Stomach (tissue), 9 donors: Measurements from ENCODE around the gene SYT7. TPM values are rescaled to one million over a fixed set of nuclear protein-coding genes. Genes with fewer than 3 reads are reported as not detected.

Source experiments
- DNase-seq, 2 donors: peaks; one replicate each; pipeline versions ENCODE4 v3.0.0 to v3.0.0-alpha.2; 2013 to 2019
- H3K27ac ChIP-seq, 5 donors: fragments of 200-600 bp in 4 of 5; sonication (generic) in 4 of 5; one replicate each; pipeline ENCODE4 v1.5.1; 2013 to 2019; ENCODE audit warnings: mild to moderate bottlenecking in 1 of 5, moderate library complexity in 1 of 5
- H3K27me3 ChIP-seq, 3 donors: fragments of 200-600 bp; sonication (generic); one replicate each; pipeline ENCODE4 v1.5.1; 2017 to 2019; ENCODE audit warnings: mixed run types in 1 of 3
- H3K36me3 ChIP-seq, 4 donors: fragments of 200-600 bp; sonication (generic); 1 replicate in 3 of 4; 2 replicates in 1 of 4; pipeline ENCODE4 v1.5.1; 2016 to 2019
- H3K4me1 ChIP-seq, 4 donors: fragments of 200-600 bp; sonication (generic); one replicate each; pipeline ENCODE4 v1.5.1; 2016 to 2019
- H3K4me3 ChIP-seq, 4 donors: fragments of 200-600 bp; sonication (generic) in 3 of 4; one replicate each; pipeline ENCODE4 v1.5.1; 2016 to 2019; ENCODE audit warnings: mild to moderate bottlenecking in 1 of 4
- H3K9me3 ChIP-seq, 4 donors: fragments of 200-600 bp; sonication (generic); one replicate each; pipeline ENCODE4 v1.5.1; 2016 to 2019
- EP300 ChIP-seq: sonication (generic); formaldehyde crosslinking; IDR thresholded peaks from one replicate; pipeline ENCODE4 v1.6.1; 2017; ENCODE audit warnings: antibody characterized with exemption
- POLR2A ChIP-seq, 4 donors: fragments of 450-650 bp; IDR thresholded peaks; one replicate each; pipeline ENCODE4 v1.6.1; 2016; ENCODE audit warnings: antibody characterized with exemption in 4 of 4, control low read depth in 2 of 4, mild to moderate bottlenecking in 1 of 4, moderate library complexity in 1 of 4
- POLR2AphosphoS5 ChIP-seq, 3 donors: sonication (generic); formaldehyde crosslinking; IDR thresholded peaks; one replicate each; pipeline ENCODE4 v1.6.1; 2016; ENCODE audit warnings: antibody characterized with exemption in 3 of 3
- WGBS, 5 donors: extraction: QIAGEN DNeasy Blood & Tissue Kit in 3 of 5; methylation state at CpG; one replicate each; pipeline versions ENCODE4 v1.1.5 to v1.1.7; 2013 to 2018; 5-methylcytosine and 5-hydroxymethylcytosine counted together
- intact Hi-C: fragments of 100-400 bp; cut with DNase I; formaldehyde crosslinking; loops from one replicate; pipeline ENCODE4 v1.15.1; 2023; ENCODE audit warnings: low total_unique reads
- polyA plus RNA-seq, 3 donors: library from polyadenylated mRNA; stranded (reverse); fragments of 200-250 nt; gene quantifications; one replicate each; pipeline ENCODE4 v1.2.3, GENCODE V29; 2013
- total RNA-seq, 5 donors: library from RNA; depleted of rRNA; stranded (reverse); fragments of >200 nt; gene quantifications; one replicate each; pipeline versions ENCODE4 v1.1.0 to v1.2.3, GENCODE V29; 2014 to 2016
- TF ChIP-seq, protein P1 (sequence below), 7 experiments: fragments of 450-650 bp in 4 of 7; fragments of 200-600 bp in 3 of 7; sonication (generic) in 3 of 7; IDR thresholded peaks; one replicate each; pipeline ENCODE4 v1.5.1; 2016 to 2019; ENCODE audit warnings: antibody characterized with exemption in 7 of 7, control low read depth in 2 of 7, mild to moderate bottlenecking in 1 of 7
- donor health status: healthy with polysubstance abuse.
- donor health status: Bipolar disorder and iron deficiency.
- donor health status: healthy.

SYT7 gene
- total and polyA plus RNA-seq, 8 donors = 0.92 to 8.4 (median 1.4) TPM; not detected in 1

DNA sequence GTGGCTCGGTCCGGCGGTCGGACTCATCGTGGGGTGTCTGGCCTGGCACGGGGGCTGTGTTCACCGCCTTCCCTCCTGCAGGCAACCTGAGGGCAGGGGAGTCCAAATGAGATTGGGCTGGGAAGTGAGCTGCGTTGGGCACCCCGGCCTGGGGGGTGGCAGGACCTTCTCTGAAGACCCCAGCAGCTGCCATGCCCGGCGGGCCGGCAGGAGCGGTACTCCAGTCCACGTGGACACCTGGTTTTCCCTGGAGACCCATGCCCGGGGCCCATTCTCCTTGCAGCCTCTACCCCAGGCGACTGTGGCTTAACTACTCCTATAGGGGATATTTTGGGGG lies 47.9 kb downstream of the SYT7 start:
- TF ChIP-seq EP300 = no peak
- TF ChIP-seq, protein P1, sequence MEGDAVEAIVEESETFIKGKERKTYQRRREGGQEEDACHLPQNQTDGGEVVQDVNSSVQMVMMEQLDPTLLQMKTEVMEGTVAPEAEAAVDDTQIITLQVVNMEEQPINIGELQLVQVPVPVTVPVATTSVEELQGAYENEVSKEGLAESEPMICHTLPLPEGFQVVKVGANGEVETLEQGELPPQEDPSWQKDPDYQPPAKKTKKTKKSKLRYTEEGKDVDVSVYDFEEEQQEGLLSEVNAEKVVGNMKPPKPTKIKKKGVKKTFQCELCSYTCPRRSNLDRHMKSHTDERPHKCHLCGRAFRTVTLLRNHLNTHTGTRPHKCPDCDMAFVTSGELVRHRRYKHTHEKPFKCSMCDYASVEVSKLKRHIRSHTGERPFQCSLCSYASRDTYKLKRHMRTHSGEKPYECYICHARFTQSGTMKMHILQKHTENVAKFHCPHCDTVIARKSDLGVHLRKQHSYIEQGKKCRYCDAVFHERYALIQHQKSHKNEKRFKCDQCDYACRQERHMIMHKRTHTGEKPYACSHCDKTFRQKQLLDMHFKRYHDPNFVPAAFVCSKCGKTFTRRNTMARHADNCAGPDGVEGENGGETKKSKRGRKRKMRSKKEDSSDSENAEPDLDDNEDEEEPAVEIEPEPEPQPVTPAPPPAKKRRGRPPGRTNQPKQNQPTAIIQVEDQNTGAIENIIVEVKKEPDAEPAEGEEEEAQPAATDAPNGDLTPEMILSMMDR (IDR thresholded peaks at IDR 0.05) = no peak
- Histone ChIP-seq H3K4me1 (peaks cover 0 to 16% (median 8%) of the 10 kb centered on the region in 4 donors), H3K36me3 (no peaks in the 10 kb centered on the region), H3K9me3 (no peaks in the 10 kb centered on the region), H3K27ac (peak overlapping the region in 1 of 5 donors; percentile 30), H3K27me3 (peaks cover 0 to 68% (median 0%) of the 10 kb centered on the region in 3 donors), H3K4me3 (no peak overlapping the region)
- intact Hi-C loops = no loop called here
- DNase-seq = no peak
- WGBS, 5 donors = 88 to 95% (median 92%) methylated on average over 10 to 16 of the region's 16 CpGs

DNA sequence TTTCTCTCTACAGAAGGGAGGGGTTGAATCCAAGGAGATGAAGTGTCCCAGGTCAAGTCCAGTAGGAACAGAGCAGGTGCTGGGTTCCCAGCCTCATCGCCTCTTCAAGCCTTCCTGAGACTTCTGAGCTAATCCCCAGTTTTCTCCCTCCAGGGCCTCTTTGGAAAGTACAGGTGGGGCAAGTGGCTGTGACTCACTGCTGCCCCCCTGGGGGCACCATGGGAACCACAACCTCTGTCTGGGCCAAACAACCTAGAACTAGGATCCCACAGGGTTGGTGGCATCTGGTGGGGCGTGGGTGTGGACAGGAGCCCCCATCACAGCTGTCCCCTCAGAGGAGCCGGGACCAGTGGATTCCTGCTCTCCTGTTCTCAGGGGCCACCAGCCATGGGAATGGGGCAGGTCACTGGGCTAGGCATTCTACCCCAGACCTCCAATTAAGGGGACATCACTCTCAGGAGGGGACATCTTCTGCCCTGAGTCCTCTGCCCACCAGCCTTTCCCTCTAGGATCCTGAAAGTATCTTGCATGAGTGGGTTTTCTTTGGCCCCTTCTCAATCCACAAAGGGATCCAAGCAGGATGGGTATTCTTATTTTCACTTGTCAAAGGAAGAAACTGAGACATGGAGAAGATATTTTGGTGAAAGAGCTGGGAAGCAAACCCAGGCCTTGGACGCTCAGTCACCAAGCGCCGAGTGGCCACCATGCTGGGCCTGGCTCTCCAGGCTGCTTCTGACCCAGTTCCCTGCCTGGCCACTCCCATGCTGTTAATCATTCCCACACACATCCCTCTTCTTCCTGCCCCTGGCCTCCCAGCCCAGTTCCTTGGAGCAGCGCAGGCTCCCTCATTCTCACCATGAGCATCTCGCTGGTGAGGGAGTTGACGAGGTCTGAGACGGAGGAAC lies 48.5 kb downstream of the SYT7 start:
- no peak overlapping the region for H3K4me3 ChIP-seq
- H3K36me3 ChIP-seq = no peaks in the 10 kb centered on the region
- H3K9me3 ChIP-seq = no peaks in the 10 kb centered on the region
- intact Hi-C loops = no loop called here
- WGBS, 5 donors = 49 to 76% (median 67%) methylated on average over 9 to 10 of the region's 10 CpGs
- peak; percentile 40 to 82 for DNase-seq
- H3K4me1 ChIP-seq = peaks cover 0 to 13% (median 5%) of the 10 kb centered on the region in 4 donors
- TF ChIP-seq, protein P1 (IDR thresholded peaks at IDR 0.05) = peak in 5 of 7 experiments; percentile 30 to 66 (median 63)
- TF ChIP-seq POLR2A (IDR thresholded peaks at IDR 0.05) = no peak
- peak overlapping the region in 1 of 5 donors; percentile 30 for H3K27ac ChIP-seq
- peaks cover 0 to 74% (median 0%) of the 10 kb centered on the region in 3 donors for H3K27me3 ChIP-seq

DNA sequence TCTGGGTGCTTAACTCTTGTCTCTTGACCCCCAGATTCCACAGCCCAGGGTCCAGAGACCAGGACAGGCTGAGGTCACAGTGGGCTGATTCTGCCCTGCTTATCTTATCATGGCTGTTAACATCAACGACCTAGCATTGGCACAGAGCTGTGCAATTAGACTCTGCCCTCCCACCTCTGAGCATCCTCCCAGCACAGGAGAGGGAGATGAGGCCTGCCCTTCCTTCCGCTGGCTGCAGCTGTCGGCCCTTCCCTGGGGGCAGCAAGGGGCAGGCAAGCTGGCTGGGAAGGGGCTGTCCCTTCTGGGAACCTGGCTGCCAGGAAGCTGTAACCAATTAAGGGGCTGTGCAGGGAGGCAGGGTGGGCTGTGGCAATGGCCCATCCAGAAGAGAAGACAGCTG lies 49.8 kb downstream of the SYT7 start:
- Histone ChIP-seq H3K36me3 (no peaks in the 10 kb centered on the region), H3K4me1 (peaks cover 0 to 13% (median 5%) of the 10 kb centered on the region in 4 donors), H3K27ac (no peak overlapping the region), H3K27me3 (peaks cover 0 to 81% (median 0%) of the 10 kb centered on the region in 3 donors), H3K9me3 (no peaks in the 10 kb centered on the region), H3K4me3 (no peak overlapping the region)
- 42 to 66% (median 53%) methylated on average over 1 to 3 of the region's 3 CpGs for whole genome bisulfite sequencing, 5 donors
- intact Hi-C loops = no loop called here
- no peak for DNase-seq
- TF ChIP-seq, protein P1 (IDR thresholded peaks at IDR 0.05) = no peak
- TF ChIP-seq EP300 (no peak), POLR2AphosphoS5 (IDR thresholded peaks at IDR 0.05) (no peak), POLR2A (IDR thresholded peaks at IDR 0.05) (no peak)

DNA sequence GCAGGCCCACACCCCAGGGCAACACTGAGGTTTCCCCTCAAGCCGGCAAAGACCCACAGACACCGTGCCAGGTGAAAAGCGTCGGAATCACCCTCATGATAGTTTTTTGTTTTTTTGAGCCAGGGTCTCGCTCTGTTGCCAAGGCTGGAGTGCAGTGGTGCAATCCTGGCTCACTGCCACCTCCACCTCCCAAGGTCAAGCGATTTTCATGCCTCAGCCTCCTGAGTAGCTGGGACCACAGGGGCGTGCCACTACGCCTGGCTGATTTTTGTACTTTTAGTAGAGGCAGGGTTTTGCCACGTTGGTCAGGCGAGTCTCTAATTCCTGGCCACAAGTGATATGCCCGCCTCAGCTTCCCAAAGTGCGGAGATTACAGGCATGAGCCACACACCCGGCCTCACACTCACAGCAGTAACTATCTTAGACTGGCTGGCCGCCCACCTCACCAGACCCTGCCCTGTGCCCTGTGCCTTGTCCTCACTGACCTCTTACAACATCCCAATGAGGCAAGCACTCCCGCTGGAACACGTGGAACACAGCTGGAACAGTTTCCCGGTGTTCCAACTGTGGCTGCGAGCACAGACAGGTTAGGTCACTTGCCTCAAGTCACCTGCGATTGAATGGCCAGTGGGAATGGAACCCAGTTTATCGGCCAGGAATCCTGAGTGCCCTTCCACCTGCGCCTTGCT lies 51.2 kb downstream of the SYT7 start:
- no peak for DNase-seq
- Histone ChIP-seq H3K27ac (no peak overlapping the region), H3K9me3 (no peaks in the 10 kb centered on the region), H3K4me3 (no peak overlapping the region), H3K36me3 (no peaks in the 10 kb centered on the region), H3K4me1 (peaks cover 0 to 13% (median 3%) of the 10 kb centered on the region in 4 donors), H3K27me3 (peaks cover 0 to 75% (median 0%) of the 10 kb centered on the region in 3 donors)
- 73 to 82% (median 80%) methylated on average over 21 of the region's 21 CpGs for WGBS, 5 donors
- intact Hi-C loops = no loop called here
- TF ChIP-seq POLR2A (IDR thresholded peaks at IDR 0.05) (no peak), POLR2AphosphoS5 (IDR thresholded peaks at IDR 0.05) (no peak), EP300 (no peak)
- TF ChIP-seq, protein P1 (IDR thresholded peaks at IDR 0.05) = no peak
